ENCODE measurements around the gene HDAC10. TPM values are rescaled to one million over a fixed set of nuclear protein-coding genes. Genes with fewer than 3 reads are reported as not detected.

The HDAC10 gene
- total and polyA plus RNA-seq, 10 of the 15 experiments (the other 5 are each of a cell fraction or from before 2014, with no cell fraction given): 0.26 to 48.6 (median 5.0) TPM

GRCh38 chr22:50220603-50221409, 30.3 kb downstream of the HDAC10 start:
- H3K4me1 ChIP-seq (ENCODE audit: control insufficient read depth, insufficient read depth, low read length): no peaks in the 10 kb centered on the region
- ChIA-PET CTCF (no interaction called here), RAD21 (ENCODE audit: unreplicated experiment) (interaction anchor here (0.6 to 0.8 kb wide), 2 partner anchors 12 to 120 kb away, joined by 3 read pairs; no protein-coding TSS in a partner anchor), POLR2A (interaction anchor here (0.7 kb wide), 1 partner anchor 488 kb away, joined by 4 read pairs; no protein-coding TSS in a partner anchor), SMC1A (ENCODE audit: uncharacterized antibody, unreplicated experiment) (no interaction called here)
- H3K9me3 ChIP-seq (replicated peaks; ENCODE audit: control insufficient read depth, insufficient read depth, low read length): no peaks in the 10 kb centered on the region
- H4K20me1 ChIP-seq (ENCODE audit: control insufficient read depth, insufficient read depth): no peaks in the 10 kb centered on the region
- FAIRE-seq (no peak), DNase-seq (ENCODE audit: low read depth, low spot score) (no peak), ATAC-seq (no peak)
- WGBS (ENCODE audit: insufficient coverage, insufficient replicate concordance, low lambda C conversion rate, missing lambda C conversion rate): 99% methylated on average over 38 of the region's 45 CpGs
- H3K4me2 ChIP-seq (ENCODE audit: control insufficient read depth, insufficient read depth): no peak overlapping the region
- H3K27ac ChIP-seq (ENCODE audit: control insufficient read depth, insufficient read depth): no peak overlapping the region
- in situ Hi-C loops (cut with MboI) (no loop called here), intact Hi-C loops (cut with micrococcal nuclease; ENCODE audit: unreplicated experiment) (no loop called here)
- H3K36me3 ChIP-seq (ENCODE audit: control insufficient read depth in 2 of 2, insufficient read depth in 2 of 2, low read length in 1 of 2): peaks cover 16 to 65% of the 10 kb centered on the region in 2 experiments; a peak in 3 of 4 replicates
- no peaks in the 10 kb centered on the region for H3K79me2 ChIP-seq (ENCODE audit: control insufficient read depth, insufficient read depth, low read length)
- TF ChIP-seq NFXL1 (IDR thresholded peaks at IDR 0.05; ENCODE audit: borderline replicate concordance): no peak
- no peak for TF ChIP-seq ZBTB40 (IDR thresholded peaks at IDR 0.05; ENCODE audit: borderline replicate concordance)
- no peak for TF ChIP-seq STAT3 (IDR thresholded peaks at IDR 0.05; ENCODE audit: low read depth, low read length)
- TF ChIP-seq POU2F2 (IDR thresholded peaks at IDR 0.05; ENCODE audit: borderline replicate concordance, low read depth, low read length): no peak
- TF ChIP-seq TCF12 (IDR thresholded peaks at IDR 0.05; ENCODE audit: low read depth, low read length): no peak
- TF ChIP-seq ZNF592 (IDR thresholded peaks at IDR 0.05): no peak
- TF ChIP-seq GABPA (IDR thresholded peaks at IDR 0.05; ENCODE audit: low read depth): no peak
- TF ChIP-seq ATF2 (IDR thresholded peaks at IDR 0.05; ENCODE audit: low read length): no peak
- no peak for TF ChIP-seq USF2 (IDR thresholded peaks at IDR 0.05; ENCODE audit: borderline replicate concordance, low read depth, low read length)
- no peak for TF ChIP-seq BCL3 (IDR thresholded peaks at IDR 0.05; ENCODE audit: borderline replicate concordance, insufficient read depth, low read depth, low read length, poor library complexity, severe bottlenecking)
- H2AFZ ChIP-seq (ENCODE audit: control insufficient read depth, low read depth, low read length): no peak overlapping the region
- no peak overlapping the region for H3K4me3 ChIP-seq
- BruUV-seq (replicated peaks): TSS peak; percentile 54
- H3K9ac ChIP-seq (ENCODE audit: control insufficient read depth, insufficient read depth, low read length): no peak overlapping the region
- H3K27me3 ChIP-seq (replicated peaks in 1 of 2; ENCODE audit: control insufficient read depth in 2 of 2, insufficient read depth in 2 of 2, low read length in 1 of 2): no peaks in the 10 kb centered on the region

Measured in GM12878 (cell line).